Measurements from ENCODE around the gene CD244.

The CD244 gene

GRCh38 chr1:160877221-160877620, 14.5 kb upstream of the CD244 start:
- peak in 1 of 4 experiments; percentile 23 for DNase-seq

GRCh38 chr1:160876311-160876710, 13.6 kb upstream of the CD244 start:
- peak in 3 of 4 experiments; percentile 21 to 40 (median 32) for DNase-seq

GRCh38 chr1:160875591-160875990, 12.9 kb upstream of the CD244 start:
- DNase-seq, result peak in 2 of 4 experiments; percentile 45 to 46

- DNase-seq, result no peak
Observed at GRCh38 chr1:160874935-160875334, 12.2 kb upstream of the CD244 start.

GRCh38 chr1:160868141-160868540, 5.5 kb upstream of the CD244 start:
- peak in 3 of 4 experiments; percentile 35 to 67 (median 60) for DNase-seq

- DNase-seq, result peak in 2 of 4 experiments; percentile 26 to 41
Observed at GRCh38 chr1:160867651-160868050, 5.0 kb upstream of the CD244 start.

- DNase-seq, result no peak
Observed at GRCh38 chr1:160866695-160867260, 4.1 kb upstream of the CD244 start.

GRCh38 chr1:160866001-160866694, 3.5 kb upstream of the CD244 start:
- no peak for DNase-seq

GRCh38 chr1:160865337-160865736, 2.6 kb upstream of the CD244 start:
- DNase-seq, result no peak

- no peak for DNase-seq
Observed at GRCh38 chr1:160864173-160864572, 1.5 kb upstream of the CD244 start.

- DNase-seq, result peak; percentile 37 to 75 (median 63)
Observed at GRCh38 chr1:160863774-160864131, 1.1 kb upstream of the CD244 start.

GRCh38 chr1:160863061-160863773, 530 bp upstream of the CD244 start:
- peak in 3 of 4 experiments; percentile 31 to 56 (median 52) for DNase-seq

- peak; percentile 13 to 48 (median 39) for DNase-seq
Observed at GRCh38 chr1:160860840-160861505, 1.7 kb downstream of the CD244 start.

GRCh38 chr1:160859166-160859565, 3.5 kb downstream of the CD244 start:
- DNase-seq, result peak; percentile 38 to 87 (median 68)

- no peak for DNase-seq
Observed at GRCh38 chr1:160858507-160858906, 4.2 kb downstream of the CD244 start.

GRCh38 chr1:160858097-160858496, 4.6 kb downstream of the CD244 start:
- DNase-seq, result peak; percentile 21 to 72 (median 46)

GRCh38 chr1:160855181-160855981, 7.3 kb downstream of the CD244 start:
- no peak for DNase-seq

GRCh38 chr1:160853754-160854153, 8.9 kb downstream of the CD244 start:
- DNase-seq, result no peak

- no peak for DNase-seq
Observed at GRCh38 chr1:160853014-160853413, 9.7 kb downstream of the CD244 start.

GRCh38 chr1:160850993-160851392, 11.7 kb downstream of the CD244 start:
- no peak for DNase-seq

- no peak for DNase-seq
Observed at GRCh38 chr1:160850541-160850940, 12.1 kb downstream of the CD244 start.

GRCh38 chr1:160846281-160846680, 16.4 kb downstream of the CD244 start:
- DNase-seq, result no peak
